HL-60 (cell line): Measurements from ENCODE around the gene SOX9.

ENCODE experiments used
- DNase-seq, 2 experiments: peaks; one replicate each; pipeline ENCODE4 v3.0.0-alpha.2; 2010 to 2020; ENCODE audit warnings: low read depth in 1 of 2, low spot score in 1 of 2
- H3K27ac ChIP-seq: fragments of 250-450 bp; sonication (Bioruptor Pico); replicated peaks from 2 replicates; pipeline ENCODE4 v1.5.1; 2020; ENCODE audit warnings: mild to moderate bottlenecking, moderate library complexity
- H3K27me3 ChIP-seq: fragments of 250-450 bp; sonication (Bioruptor Pico); 2 replicates; pipeline ENCODE4 v1.5.1; 2021; ENCODE audit warnings: mild to moderate bottlenecking, moderate library complexity; ENCODE audit not compliant: insufficient read depth, poor library complexity, severe bottlenecking
- H3K4me3 ChIP-seq: replicated peaks from 2 replicates; pipeline ENCODE4 v1.5.1; 2011; ENCODE audit warnings: mild to moderate bottlenecking, control low read depth, low read length; ENCODE audit not compliant: insufficient read depth
- GABPA ChIP-seq: IDR thresholded peaks from 2 replicates; pipeline ENCODE4 v1.6.1; 2012; ENCODE audit warnings: low read depth
- POLR2AphosphoS5 ChIP-seq: IDR thresholded peaks from 2 replicates; pipeline ENCODE4 v1.6.1; 2012; ENCODE audit warnings: low read depth
- SPI1 ChIP-seq: IDR thresholded peaks from 2 replicates; pipeline ENCODE4 v1.6.1; 2012; ENCODE audit warnings: low read depth, mild to moderate bottlenecking, borderline replicate concordance
- TF ChIP-seq, protein P1 (sequence below): IDR thresholded peaks from 2 replicates; pipeline ENCODE4 v1.6.1; 2012; ENCODE audit warnings: low read depth; ENCODE audit not compliant: insufficient replicate concordance
- TF ChIP-seq, protein P2 (sequence below): IDR thresholded peaks from one replicate; pipeline ENCODE4 v1.5.1; 2011; ENCODE audit warnings: low read length, control low read depth, inconsistent platforms; ENCODE audit not compliant: insufficient read depth

The SOX9 gene

DNA sequence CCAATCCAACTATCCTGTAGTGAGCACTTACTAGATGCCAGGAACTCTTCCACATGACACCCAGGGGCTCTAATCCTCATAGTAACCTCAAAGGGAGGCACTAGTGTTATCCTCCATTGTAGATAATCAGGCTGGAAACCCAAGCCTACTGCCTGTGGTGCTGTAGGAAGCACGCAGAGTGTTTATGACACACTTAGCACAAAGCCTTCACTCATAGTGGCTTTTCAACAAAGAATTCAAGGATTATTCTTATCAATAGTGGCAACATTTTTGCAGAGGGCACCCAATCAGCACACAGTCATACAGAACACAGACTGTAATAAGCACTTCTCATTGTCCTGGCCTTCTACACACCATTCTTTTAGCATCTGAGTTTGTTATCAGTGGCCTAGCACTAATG, 18.5 kb upstream of the SOX9 start:
- H3K4me3 ChIP-seq = no peak overlapping the region
- no peak for DNase-seq
- TF ChIP-seq POLR2AphosphoS5 (no peak), SPI1 (no peak), GABPA (no peak)
- TF ChIP-seq, protein P1, sequence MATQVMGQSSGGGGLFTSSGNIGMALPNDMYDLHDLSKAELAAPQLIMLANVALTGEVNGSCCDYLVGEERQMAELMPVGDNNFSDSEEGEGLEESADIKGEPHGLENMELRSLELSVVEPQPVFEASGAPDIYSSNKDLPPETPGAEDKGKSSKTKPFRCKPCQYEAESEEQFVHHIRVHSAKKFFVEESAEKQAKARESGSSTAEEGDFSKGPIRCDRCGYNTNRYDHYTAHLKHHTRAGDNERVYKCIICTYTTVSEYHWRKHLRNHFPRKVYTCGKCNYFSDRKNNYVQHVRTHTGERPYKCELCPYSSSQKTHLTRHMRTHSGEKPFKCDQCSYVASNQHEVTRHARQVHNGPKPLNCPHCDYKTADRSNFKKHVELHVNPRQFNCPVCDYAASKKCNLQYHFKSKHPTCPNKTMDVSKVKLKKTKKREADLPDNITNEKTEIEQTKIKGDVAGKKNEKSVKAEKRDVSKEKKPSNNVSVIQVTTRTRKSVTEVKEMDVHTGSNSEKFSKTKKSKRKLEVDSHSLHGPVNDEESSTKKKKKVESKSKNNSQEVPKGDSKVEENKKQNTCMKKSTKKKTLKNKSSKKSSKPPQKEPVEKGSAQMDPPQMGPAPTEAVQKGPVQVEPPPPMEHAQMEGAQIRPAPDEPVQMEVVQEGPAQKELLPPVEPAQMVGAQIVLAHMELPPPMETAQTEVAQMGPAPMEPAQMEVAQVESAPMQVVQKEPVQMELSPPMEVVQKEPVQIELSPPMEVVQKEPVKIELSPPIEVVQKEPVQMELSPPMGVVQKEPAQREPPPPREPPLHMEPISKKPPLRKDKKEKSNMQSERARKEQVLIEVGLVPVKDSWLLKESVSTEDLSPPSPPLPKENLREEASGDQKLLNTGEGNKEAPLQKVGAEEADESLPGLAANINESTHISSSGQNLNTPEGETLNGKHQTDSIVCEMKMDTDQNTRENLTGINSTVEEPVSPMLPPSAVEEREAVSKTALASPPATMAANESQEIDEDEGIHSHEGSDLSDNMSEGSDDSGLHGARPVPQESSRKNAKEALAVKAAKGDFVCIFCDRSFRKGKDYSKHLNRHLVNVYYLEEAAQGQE = no peak
- TF ChIP-seq, protein P2, sequence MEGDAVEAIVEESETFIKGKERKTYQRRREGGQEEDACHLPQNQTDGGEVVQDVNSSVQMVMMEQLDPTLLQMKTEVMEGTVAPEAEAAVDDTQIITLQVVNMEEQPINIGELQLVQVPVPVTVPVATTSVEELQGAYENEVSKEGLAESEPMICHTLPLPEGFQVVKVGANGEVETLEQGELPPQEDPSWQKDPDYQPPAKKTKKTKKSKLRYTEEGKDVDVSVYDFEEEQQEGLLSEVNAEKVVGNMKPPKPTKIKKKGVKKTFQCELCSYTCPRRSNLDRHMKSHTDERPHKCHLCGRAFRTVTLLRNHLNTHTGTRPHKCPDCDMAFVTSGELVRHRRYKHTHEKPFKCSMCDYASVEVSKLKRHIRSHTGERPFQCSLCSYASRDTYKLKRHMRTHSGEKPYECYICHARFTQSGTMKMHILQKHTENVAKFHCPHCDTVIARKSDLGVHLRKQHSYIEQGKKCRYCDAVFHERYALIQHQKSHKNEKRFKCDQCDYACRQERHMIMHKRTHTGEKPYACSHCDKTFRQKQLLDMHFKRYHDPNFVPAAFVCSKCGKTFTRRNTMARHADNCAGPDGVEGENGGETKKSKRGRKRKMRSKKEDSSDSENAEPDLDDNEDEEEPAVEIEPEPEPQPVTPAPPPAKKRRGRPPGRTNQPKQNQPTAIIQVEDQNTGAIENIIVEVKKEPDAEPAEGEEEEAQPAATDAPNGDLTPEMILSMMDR = no peak
- no peaks in the 10 kb centered on the region for H3K27me3 ChIP-seq
- H3K27ac ChIP-seq = no peak overlapping the region

DNA sequence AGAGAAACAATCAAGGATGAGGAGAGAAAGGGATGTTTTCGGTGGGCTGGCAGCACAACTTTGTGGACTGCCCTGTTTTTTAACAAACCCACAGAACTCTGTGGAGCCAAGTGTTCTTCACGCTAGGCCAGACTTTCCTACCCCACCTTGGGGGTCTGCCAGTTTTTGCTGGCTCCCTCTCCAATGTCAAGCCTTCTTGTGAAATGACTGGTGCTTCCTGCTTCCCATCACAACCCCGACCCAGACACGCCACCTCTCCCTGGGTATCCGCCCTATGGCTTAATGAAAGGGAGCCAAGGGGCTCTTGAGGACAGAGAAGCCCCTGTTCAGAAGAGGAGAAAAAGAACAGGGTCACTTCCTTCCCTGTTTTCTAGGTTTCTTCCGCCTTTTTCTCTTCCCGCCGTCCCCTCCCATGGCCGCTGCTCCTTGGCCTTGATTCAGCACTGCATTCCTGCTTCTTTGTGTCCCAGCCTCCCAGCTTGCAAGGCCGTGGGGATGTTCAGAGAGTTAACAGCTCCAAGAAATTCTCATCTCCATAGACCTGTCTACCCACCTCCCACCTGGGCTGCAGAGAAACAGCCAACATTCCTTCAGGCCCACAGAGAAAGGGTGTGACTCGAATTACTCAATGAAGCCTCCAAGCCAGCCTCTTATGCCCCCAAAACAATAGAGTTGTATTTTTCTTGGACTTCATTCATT, 16.5 kb upstream of the SOX9 start:
- Histone ChIP-seq H3K27me3 (no peaks in the 10 kb centered on the region), H3K4me3 (no peak overlapping the region), H3K27ac (no peak overlapping the region)
- TF ChIP-seq GABPA (no peak), SPI1 (no peak), POLR2AphosphoS5 (no peak)
- TF ChIP-seq, protein P2 = no peak
- TF ChIP-seq, protein P1 = no peak
- DNase-seq = no peak

DNA sequence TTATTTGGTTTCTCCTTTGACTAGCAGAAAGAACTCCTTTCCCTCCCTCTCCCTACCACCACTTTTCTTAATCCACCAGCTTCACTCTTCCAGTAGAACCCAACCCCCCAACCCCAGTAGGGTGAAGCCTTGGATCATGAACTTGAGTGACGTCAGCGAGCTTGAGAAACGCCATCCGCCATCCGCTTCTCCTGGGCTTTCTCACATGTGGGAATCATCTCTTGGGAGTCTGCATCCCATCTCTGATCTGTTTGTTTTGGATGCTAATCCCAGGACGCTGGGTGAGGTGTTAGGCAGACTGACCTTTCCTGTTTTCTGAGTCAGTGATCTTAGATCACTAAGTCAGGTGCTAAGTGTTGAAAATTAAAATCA, 16.0 kb upstream of the SOX9 start:
- TF ChIP-seq, protein P2 = no peak
- TF ChIP-seq POLR2AphosphoS5 (no peak), SPI1 (no peak), GABPA (no peak)
- TF ChIP-seq, protein P1 = no peak

More for the DNA sequence above, 16.0 kb upstream of the SOX9 start:
- Histone ChIP-seq H3K27ac (no peak overlapping the region), H3K27me3 (no peaks in the 10 kb centered on the region), H3K4me3 (no peak overlapping the region)
- DNase-seq = no peak
